ENCODE results near the gene CFAP57. TPM values are rescaled to one million over a fixed set of nuclear protein-coding genes. Genes with fewer than 3 reads are reported as not detected.
A peak's percentile ranks its signal among the peaks of the same experiment; 100 is the strongest.

Gene CFAP57
- total and polyA plus RNA-seq, 9 of the 15 experiments (the other 6 are each of a cell fraction or from before 2014, with no cell fraction given) = 0.04 to 0.22 (median 0.07) TPM; not detected in 3

DNA sequence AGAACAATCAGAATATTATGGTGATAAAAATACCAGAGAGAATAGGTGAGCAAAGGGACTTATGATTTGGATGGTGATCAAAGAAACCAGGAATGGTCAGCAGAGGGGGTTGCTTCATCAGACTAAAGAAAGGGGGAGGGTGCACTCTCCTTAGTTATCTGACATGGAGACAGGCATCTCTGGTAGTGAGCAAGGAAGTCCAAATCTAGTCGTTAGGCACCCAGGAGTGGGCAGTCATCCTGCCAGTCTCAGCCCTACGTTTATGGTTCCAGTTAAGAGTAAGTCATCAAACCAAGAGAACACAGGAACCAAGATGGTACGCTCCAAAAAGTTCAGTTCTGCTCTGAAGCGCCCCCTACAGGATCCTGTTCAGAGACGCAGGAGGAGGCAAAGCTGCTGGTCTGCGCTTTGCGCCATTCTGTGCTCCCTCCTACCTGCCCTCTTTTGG is 28.7 kb upstream of the CFAP57 start (continued):
- TF ChIP-seq KLF13 (tag; IDR thresholded peaks at IDR 0.05; ENCODE audit: borderline replicate concordance, low read depth) = peak; percentile 34; the same call in 1 of the 2 replicates
- TF ChIP-seq BCLAF1 (IDR thresholded peaks at IDR 0.05; ENCODE audit: borderline replicate concordance in 1 of 2, control insufficient read depth in 1 of 2, low read depth in 2 of 2, low read length in 1 of 2) = peak in 1 of 2 experiments; percentile 94; a peak in 2 of 4 replicates
- TF ChIP-seq, protein P1, sequence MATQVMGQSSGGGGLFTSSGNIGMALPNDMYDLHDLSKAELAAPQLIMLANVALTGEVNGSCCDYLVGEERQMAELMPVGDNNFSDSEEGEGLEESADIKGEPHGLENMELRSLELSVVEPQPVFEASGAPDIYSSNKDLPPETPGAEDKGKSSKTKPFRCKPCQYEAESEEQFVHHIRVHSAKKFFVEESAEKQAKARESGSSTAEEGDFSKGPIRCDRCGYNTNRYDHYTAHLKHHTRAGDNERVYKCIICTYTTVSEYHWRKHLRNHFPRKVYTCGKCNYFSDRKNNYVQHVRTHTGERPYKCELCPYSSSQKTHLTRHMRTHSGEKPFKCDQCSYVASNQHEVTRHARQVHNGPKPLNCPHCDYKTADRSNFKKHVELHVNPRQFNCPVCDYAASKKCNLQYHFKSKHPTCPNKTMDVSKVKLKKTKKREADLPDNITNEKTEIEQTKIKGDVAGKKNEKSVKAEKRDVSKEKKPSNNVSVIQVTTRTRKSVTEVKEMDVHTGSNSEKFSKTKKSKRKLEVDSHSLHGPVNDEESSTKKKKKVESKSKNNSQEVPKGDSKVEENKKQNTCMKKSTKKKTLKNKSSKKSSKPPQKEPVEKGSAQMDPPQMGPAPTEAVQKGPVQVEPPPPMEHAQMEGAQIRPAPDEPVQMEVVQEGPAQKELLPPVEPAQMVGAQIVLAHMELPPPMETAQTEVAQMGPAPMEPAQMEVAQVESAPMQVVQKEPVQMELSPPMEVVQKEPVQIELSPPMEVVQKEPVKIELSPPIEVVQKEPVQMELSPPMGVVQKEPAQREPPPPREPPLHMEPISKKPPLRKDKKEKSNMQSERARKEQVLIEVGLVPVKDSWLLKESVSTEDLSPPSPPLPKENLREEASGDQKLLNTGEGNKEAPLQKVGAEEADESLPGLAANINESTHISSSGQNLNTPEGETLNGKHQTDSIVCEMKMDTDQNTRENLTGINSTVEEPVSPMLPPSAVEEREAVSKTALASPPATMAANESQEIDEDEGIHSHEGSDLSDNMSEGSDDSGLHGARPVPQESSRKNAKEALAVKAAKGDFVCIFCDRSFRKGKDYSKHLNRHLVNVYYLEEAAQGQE (IDR thresholded peaks at IDR 0.05; ENCODE audit: borderline replicate concordance) = peak; percentile 11; the same call in 1 of the 2 replicates
- TF ChIP-seq, protein P1 (CRISPR knock-in tag; IDR thresholded peaks at IDR 0.05; ENCODE audit: low read depth) = no peak
- no peak for TF ChIP-seq HDAC1 (IDR thresholded peaks at IDR 0.05)
- TF ChIP-seq MAFF (IDR thresholded peaks at IDR 0.05; ENCODE audit: low read length) = peak; percentile 62
- no peak for TF ChIP-seq FOXA1 (IDR thresholded peaks at IDR 0.05; ENCODE audit: borderline replicate concordance)
- TF ChIP-seq MYC (IDR thresholded peaks at IDR 0.05; ENCODE audit: low read depth, low read length) = no peak
- no peak for TF ChIP-seq MYC (CRISPR knock-in tag; IDR thresholded peaks at IDR 0.05; ENCODE audit: borderline replicate concordance, low read depth)
- no peak for TF ChIP-seq ATF1 (CRISPR knock-in tag; IDR thresholded peaks at IDR 0.05)
- peak; percentile 57; the same call in 1 of the 2 replicates for TF ChIP-seq ATF1 (tag; IDR thresholded peaks at IDR 0.05)
- peak; percentile 39; the same call in 1 of the 2 replicates for TF ChIP-seq SREBF1 (IDR thresholded peaks at IDR 0.05; ENCODE audit: borderline replicate concordance, low read depth, low read length)
- no peak for TF ChIP-seq ZNF644 (tag; IDR thresholded peaks at IDR 0.05; ENCODE audit: low read depth)
- peak; percentile 82 for TF ChIP-seq ASH1L (IDR thresholded peaks at IDR 0.05; ENCODE audit: borderline replicate concordance, low read depth, partially characterized antibody)
- TF ChIP-seq NFXL1 (CRISPR knock-in tag; IDR thresholded peaks at IDR 0.05) = no peak
- no peak for TF ChIP-seq CEBPG (CRISPR knock-in tag; IDR thresholded peaks at IDR 0.05)
- TF ChIP-seq CEBPG (tag; conservative IDR thresholded peaks at IDR 0.05 in 1 of 2, IDR thresholded peaks at IDR 0.05 in 1 of 2) = peak; percentile 47 to 87; a peak in 2 of 4 replicates
- TF ChIP-seq SP2 (IDR thresholded peaks at IDR 0.05; ENCODE audit: extremely low read depth, low read depth, low read length, poor library complexity, severe bottlenecking) = no peak

Measured in K562 (cell line).